Adrenal gland (tissue), 12 donors: ENCODE measurements around the gene DCHS2. TPM values are rescaled to one million over a fixed set of nuclear protein-coding genes. Genes with fewer than 3 reads are reported as not detected.

Source experiments
- DNase-seq, 7 donors: peaks; one replicate each; pipeline ENCODE4 v3.0.0-alpha.2; 2019 to 2020
- H3K27ac ChIP-seq, 5 donors: fragments of 200-600 bp; sonication (generic) in 4 of 5; 1 replicate in 3 of 5; 2 replicates in 2 of 5; pipeline versions ENCODE4 v1.5.1 to v1.8.0; 2016 to 2020; ENCODE audit warnings: mild to moderate bottlenecking in 1 of 5
- H3K27me3 ChIP-seq: fragments of 200-600 bp; 2 replicates; pipeline ENCODE4 v1.8.0; 2021
- H3K36me3 ChIP-seq, 2 donors: fragments of 200-600 bp; replicated peaks in 1 of 2; 1 replicate in 1 of 2; 2 replicates in 1 of 2; pipeline versions ENCODE4 v1.5.1 to v1.8.0; 2018 to 2022
- H3K4me1 ChIP-seq, 2 donors: fragments of 200-600 bp; replicated peaks in 1 of 2; 1 replicate in 1 of 2; 2 replicates in 1 of 2; pipeline versions ENCODE4 v1.5.1 to v1.8.0; 2018 to 2021
- H3K4me3 ChIP-seq, 4 donors: fragments of 200-600 bp; sonication (generic) in 3 of 4; one replicate each; pipeline ENCODE4 v1.5.1; 2016 to 2018
- H3K9me3 ChIP-seq, 3 donors: fragments of 200-600 bp; sonication (generic) in 1 of 3; replicated peaks in 1 of 3; 1 replicate in 2 of 3; 2 replicates in 1 of 3; pipeline versions ENCODE4 v1.5.1 to v1.8.0; 2016 to 2021
- POLR2A ChIP-seq, 2 donors: fragments of 450-650 bp; IDR thresholded peaks; one replicate each; pipeline ENCODE4 v1.6.1; 2017; ENCODE audit warnings: antibody characterized with exemption in 2 of 2, mild to moderate bottlenecking in 2 of 2, moderate library complexity in 1 of 2
- WGBS, 4 donors: extraction: QIAGEN DNeasy Blood & Tissue Kit in 2 of 4; methylation state at CpG; one replicate each; pipeline versions ENCODE4 v1.1.5 to v1.1.7; 2013 to 2017; 5-methylcytosine and 5-hydroxymethylcytosine counted together
- intact Hi-C, 2 donors: fragments of 100-400 bp; cut with DNase I; formaldehyde crosslinking; loops; one replicate each; pipeline versions ENCODE4 v1.14.1 to v1.15.0; 2022 to 2023
- polyA plus RNA-seq, 3 donors: library from polyadenylated mRNA; stranded (reverse); fragments of 200-250 nt in 2 of 3; fragments of 350-450 nt in 1 of 3; fragmentation: Illumina TruSeq in 1 of 3; extraction: RNeasy Lipid Tissue Mini Kit (QIAGEN cat#74804) in 1 of 3; gene quantifications; one replicate each; pipeline ENCODE4 v1.2.3, GENCODE V29; 2013 to 2014
- total RNA-seq, 9 donors: library from RNA; depleted of rRNA in 4 of 9; stranded (reverse); fragments of >200 nt in 4 of 9; fragments of 120-200 nt in 1 of 9; fragmentation: NEBNext Ultra II Directional in 1 of 9; extraction: Animal tissue kit (Norgen Biotek cat#: 25700) in 1 of 9; gene quantifications; one replicate each; pipeline versions ENCODE4 v1.1.0 to v1.2.4, GENCODE V29; 2013 to 2023
- TF ChIP-seq, protein P1 (sequence below), 6 experiments: fragments of 450-650 bp in 4 of 6; fragments of 200-600 bp in 2 of 6; sonication (generic) in 1 of 6; IDR thresholded peaks; 1 replicate in 5 of 6; 2 replicates in 1 of 6; pipeline versions ENCODE4 v1.5.1 to v1.8.0; 2016 to 2021; ENCODE audit warnings: antibody characterized with exemption in 6 of 6, mild to moderate bottlenecking in 2 of 6, moderate library complexity in 1 of 6
- donor health status: healthy with polysubstance abuse.
- donor health status: Bipolar disorder and iron deficiency.
- donor health status: DM: yes; HTN: yes; CAD: no.
- donor health status: DM: no; HTN: no; CAD: no.
- donor health status: DM: no; HTN: no; CAD: no.
- donor health status: DM: yes; HTN: yes; CAD: no.

Gene DCHS2
- total and polyA plus RNA-seq, 12 donors: 0.06 to 3.3 (median 0.78) TPM; not detected in 1

DNA sequence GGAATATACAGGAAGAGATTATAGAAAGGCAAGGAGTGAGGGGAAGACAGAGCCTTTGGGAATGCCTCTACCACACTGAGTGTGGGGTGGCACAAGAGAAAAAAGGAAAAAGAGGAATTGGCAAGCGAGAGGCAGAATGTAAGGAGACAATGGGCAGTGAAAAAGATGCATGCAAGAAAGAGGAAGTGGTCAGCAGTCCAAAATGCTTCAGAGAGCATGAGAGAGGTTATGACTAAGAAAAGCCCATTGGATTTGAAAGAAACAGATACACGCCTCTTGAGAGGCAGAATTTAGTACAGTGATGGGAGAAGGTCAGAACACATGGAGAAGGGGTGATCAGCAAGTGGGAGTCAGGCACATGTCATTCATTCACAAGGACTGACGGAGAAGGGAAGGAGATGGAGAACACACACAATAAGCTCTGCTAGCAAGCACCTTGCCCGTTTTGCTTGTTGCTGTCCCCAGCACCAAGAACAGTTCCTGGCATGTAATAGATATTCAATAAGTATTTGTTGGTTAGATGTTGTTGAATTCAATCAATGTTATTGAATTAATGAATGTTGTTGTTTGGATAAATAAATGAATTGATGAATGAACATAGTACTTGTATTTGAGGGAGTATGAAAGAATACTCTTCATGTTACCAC lies 6.3 kb downstream of the DCHS2 start:
- Histone ChIP-seq H3K9me3 (no peaks in the 10 kb centered on the region), H3K27ac (no peak overlapping the region), H3K27me3 (peaks cover 10% of the 10 kb centered on the region), H3K4me1 (peaks cover 0 to 1% of the 10 kb centered on the region in 2 donors), H3K36me3 (no peaks in the 10 kb centered on the region), H3K4me3 (no peak overlapping the region)
- no peak for DNase-seq
- WGBS, 4 donors: 37 to 59% (median 44%) methylated on average over 4 of the region's 4 CpGs
- intact Hi-C loops: no loop called here
- TF ChIP-seq POLR2A (IDR thresholded peaks at IDR 0.05): no peak
- TF ChIP-seq, protein P1, sequence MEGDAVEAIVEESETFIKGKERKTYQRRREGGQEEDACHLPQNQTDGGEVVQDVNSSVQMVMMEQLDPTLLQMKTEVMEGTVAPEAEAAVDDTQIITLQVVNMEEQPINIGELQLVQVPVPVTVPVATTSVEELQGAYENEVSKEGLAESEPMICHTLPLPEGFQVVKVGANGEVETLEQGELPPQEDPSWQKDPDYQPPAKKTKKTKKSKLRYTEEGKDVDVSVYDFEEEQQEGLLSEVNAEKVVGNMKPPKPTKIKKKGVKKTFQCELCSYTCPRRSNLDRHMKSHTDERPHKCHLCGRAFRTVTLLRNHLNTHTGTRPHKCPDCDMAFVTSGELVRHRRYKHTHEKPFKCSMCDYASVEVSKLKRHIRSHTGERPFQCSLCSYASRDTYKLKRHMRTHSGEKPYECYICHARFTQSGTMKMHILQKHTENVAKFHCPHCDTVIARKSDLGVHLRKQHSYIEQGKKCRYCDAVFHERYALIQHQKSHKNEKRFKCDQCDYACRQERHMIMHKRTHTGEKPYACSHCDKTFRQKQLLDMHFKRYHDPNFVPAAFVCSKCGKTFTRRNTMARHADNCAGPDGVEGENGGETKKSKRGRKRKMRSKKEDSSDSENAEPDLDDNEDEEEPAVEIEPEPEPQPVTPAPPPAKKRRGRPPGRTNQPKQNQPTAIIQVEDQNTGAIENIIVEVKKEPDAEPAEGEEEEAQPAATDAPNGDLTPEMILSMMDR (IDR thresholded peaks at IDR 0.05): no peak

DNA sequence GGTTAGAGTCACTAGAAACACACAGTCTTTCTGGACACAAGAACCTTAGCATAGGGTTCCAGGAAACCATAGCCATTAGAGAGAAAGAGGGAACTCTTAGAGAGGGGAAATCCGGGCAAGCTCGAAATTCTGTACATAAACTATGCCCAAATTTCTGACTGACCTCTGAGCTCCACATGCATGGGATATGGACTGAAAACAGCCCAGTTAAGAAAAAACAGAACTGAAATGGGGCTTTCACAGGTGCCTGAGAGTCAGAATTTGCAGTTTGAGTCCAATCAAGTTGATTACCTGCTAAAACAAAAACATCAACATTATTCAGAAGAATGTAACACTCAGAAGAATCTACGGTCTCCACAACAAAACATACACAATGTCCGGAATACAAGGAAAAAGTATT lies 13.1 kb downstream of the DCHS2 start:
- no peaks in the 10 kb centered on the region for H3K4me1 ChIP-seq
- TF ChIP-seq, protein P1 (IDR thresholded peaks at IDR 0.05): no peak
- 80 to 91% (median 87%) methylated on average over 4 of the region's 4 CpGs for WGBS, 4 donors
- intact Hi-C loops: no loop called here
- H3K27me3 ChIP-seq: no peaks in the 10 kb centered on the region
- H3K36me3 ChIP-seq: no peaks in the 10 kb centered on the region
- no peak overlapping the region for H3K4me3 ChIP-seq
- H3K9me3 ChIP-seq: no peaks in the 10 kb centered on the region
- DNase-seq: no peak
- no peak overlapping the region for H3K27ac ChIP-seq

DNA sequence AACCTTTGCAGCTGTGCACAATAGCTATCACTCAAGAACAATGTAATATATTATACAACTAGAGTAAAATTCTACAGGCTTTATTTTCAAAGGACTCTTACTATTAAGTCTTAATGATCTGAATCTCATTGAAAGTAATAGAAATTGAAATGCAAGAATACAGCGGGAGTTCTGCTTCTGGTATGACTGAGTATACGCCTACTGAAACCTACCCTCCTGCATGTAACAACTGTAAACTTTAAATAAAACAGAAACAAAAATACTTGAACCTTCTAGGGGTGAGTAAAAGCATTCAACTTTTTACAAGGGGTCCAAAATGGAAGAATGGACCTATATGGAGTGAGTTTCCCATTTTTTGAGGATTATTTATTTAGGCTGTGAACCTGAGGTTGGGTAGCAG lies 13.5 kb downstream of the DCHS2 start:
- Histone ChIP-seq H3K4me3 (no peak overlapping the region), H3K9me3 (no peaks in the 10 kb centered on the region), H3K27me3 (no peaks in the 10 kb centered on the region), H3K27ac (no peak overlapping the region), H3K36me3 (no peaks in the 10 kb centered on the region), H3K4me1 (no peaks in the 10 kb centered on the region)
- DNase-seq: no peak
- TF ChIP-seq, protein P1 (IDR thresholded peaks at IDR 0.05): no peak
- no peak for TF ChIP-seq POLR2A (IDR thresholded peaks at IDR 0.05)
- WGBS, 4 donors: 85 to 92% (median 89%) methylated on average over 2 of the region's 2 CpGs
- intact Hi-C loops: no loop called here

DNA sequence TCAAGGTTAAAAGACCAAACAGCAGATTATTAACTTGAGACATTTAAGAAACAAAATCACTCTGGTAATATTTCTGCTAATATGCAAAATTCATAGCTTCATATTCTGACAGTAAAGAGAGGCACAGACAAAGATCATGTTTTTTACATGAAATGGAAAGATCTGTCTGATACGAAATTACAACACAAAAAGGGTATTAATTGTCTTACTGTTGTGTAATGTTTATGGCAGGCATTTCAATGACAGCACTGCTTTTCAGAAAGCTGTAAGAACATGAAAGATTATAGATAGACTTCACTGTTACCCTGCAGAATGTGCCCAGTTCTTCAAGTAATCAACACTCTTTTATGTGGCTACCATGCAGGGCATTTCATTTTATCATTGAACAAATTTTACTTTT lies 15.4 kb downstream of the DCHS2 start:
- H3K4me3 ChIP-seq: no peak overlapping the region
- no peak for TF ChIP-seq POLR2A (IDR thresholded peaks at IDR 0.05)
- TF ChIP-seq, protein P1 (IDR thresholded peaks at IDR 0.05): no peak
- H3K9me3 ChIP-seq: no peaks in the 10 kb centered on the region
- no peaks in the 10 kb centered on the region for H3K36me3 ChIP-seq
- DNase-seq: no peak
- H3K27me3 ChIP-seq: no peaks in the 10 kb centered on the region
- intact Hi-C loops: no loop called here
- WGBS, 4 donors: 41 to 49% (median 44%) methylated on average over 1 of the region's 1 CpG
- no peaks in the 10 kb centered on the region for H3K4me1 ChIP-seq
- H3K27ac ChIP-seq: no peak overlapping the region
